HEK293 (cell line): ENCODE results near the gene ACTL6A.

ENCODE experiments used
- CTCF ChIA-PET: fragments of 350-600 bp; formaldehyde crosslinking; extraction: SDS; loops from one replicate; lab custom pipeline; 2021; ENCODE audit warnings: antibody characterized with exemption; lab: Yijun Ruan, JAX
- POLR2A ChIA-PET: fragments of 300-600 bp; formaldehyde crosslinking; extraction: SDS; loops from one replicate; lab custom pipeline; 2020; ENCODE audit warnings: antibody characterized with exemption, inconsistent platforms; lab: Yijun Ruan, JAX
- H3K27ac ChIP-seq: fragments of 200-500 bp; sonication (Bioruptor generic); 2 replicates; pipeline ENCODE4 v1.5.1; 2014; ENCODE audit warnings: low read depth, low read length, control low read depth, inconsistent platforms; ENCODE audit errors: extremely low read depth
- H3K36me3 ChIP-seq, 2 experiments: fragments of 200-500 bp in 1 of 2; sonication (Bioruptor generic) in 1 of 2; 1 replicate in 1 of 2; 2 replicates in 1 of 2; pipeline ENCODE4 v1.5.1; 2014 to 2017; ENCODE audit warnings: inconsistent platforms in 2 of 2, low read length in 2 of 2; ENCODE audit not compliant: control insufficient read depth in 2 of 2, insufficient read depth in 1 of 2
- H3K4me1 ChIP-seq: fragments of 200-500 bp; sonication (Bioruptor generic); 2 replicates; pipeline ENCODE4 v1.5.1; 2014; ENCODE audit warnings: mild to moderate bottlenecking, low read length, inconsistent platforms; ENCODE audit not compliant: control insufficient read depth, insufficient read depth
- H3K4me3 ChIP-seq: 2 replicates; pipeline ENCODE4 v1.5.1; 2011; ENCODE audit warnings: low read depth, mild to moderate bottlenecking, control low read depth, low read length, moderate library complexity
- H3K9me3 ChIP-seq: fragments of 200-500 bp; sonication (Bioruptor generic); 2 replicates; pipeline ENCODE4 v1.5.1; 2014; ENCODE audit warnings: low read depth, low read length, inconsistent platforms; ENCODE audit not compliant: control insufficient read depth, insufficient read depth
- KLF10 ChIP-seq: fragments of 450-650 bp; IDR thresholded peaks from 2 replicates; pipeline ENCODE4 v1.5.1; 2018; ENCODE audit warnings: missing biosample characterization, mild to moderate bottlenecking, missing genetic modification characterization
- SCRT2 ChIP-seq: fragments of 450-650 bp; formaldehyde crosslinking; IDR thresholded peaks from 2 replicates; pipeline ENCODE4 v1.5.1; 2016; ENCODE audit warnings: missing biosample characterization, missing genetic modification characterization
- WT1 ChIP-seq: fragments of 450-650 bp; formaldehyde crosslinking; IDR thresholded peaks from 2 replicates; pipeline ENCODE4 v1.5.1; 2016; ENCODE audit warnings: missing biosample characterization, missing genetic modification characterization
- ZBTB48 ChIP-seq: fragments of 450-650 bp; formaldehyde crosslinking; IDR thresholded peaks from 2 replicates; pipeline ENCODE4 v1.5.1; 2016; ENCODE audit warnings: missing biosample characterization, missing genetic modification characterization
- ZBTB7A ChIP-seq: fragments of 450-650 bp; formaldehyde crosslinking; IDR thresholded peaks from 2 replicates; pipeline ENCODE4 v1.5.1; 2016; ENCODE audit warnings: low read depth, missing biosample characterization, missing genetic modification characterization
- ZNF146 ChIP-seq: fragments of 450-650 bp; formaldehyde crosslinking; IDR thresholded peaks from 2 replicates; pipeline ENCODE4 v1.5.1; 2016; ENCODE audit warnings: missing biosample characterization, missing genetic modification characterization
- ZNF16 ChIP-seq: fragments of 450-650 bp; formaldehyde crosslinking; IDR thresholded peaks from 2 replicates; pipeline ENCODE4 v1.5.1; 2016; ENCODE audit warnings: low read depth, missing biosample characterization, missing genetic modification characterization
- ZNF211 ChIP-seq: fragments of 450-650 bp; formaldehyde crosslinking; IDR thresholded peaks from 2 replicates; pipeline ENCODE4 v1.5.1; 2016; ENCODE audit warnings: low read depth, missing biosample characterization, missing genetic modification characterization
- ZNF366 ChIP-seq: fragments of 450-650 bp; formaldehyde crosslinking; conservative IDR thresholded peaks from 2 replicates; pipeline ENCODE4 v1.5.1; 2016; ENCODE audit warnings: missing biosample characterization, missing genetic modification characterization
- ZNF544 ChIP-seq: fragments of 450-650 bp; formaldehyde crosslinking; IDR thresholded peaks from 2 replicates; pipeline ENCODE4 v1.5.0; 2017; ENCODE audit warnings: missing biosample characterization, missing genetic modification characterization
- ZNF596 ChIP-seq: fragments of 450-650 bp; IDR thresholded peaks from 2 replicates; pipeline ENCODE4 v1.5.0; 2018; ENCODE audit warnings: missing biosample characterization, mild to moderate bottlenecking, missing genetic modification characterization, moderate library complexity
- ZNF600 ChIP-seq: fragments of 450-650 bp; formaldehyde crosslinking; IDR thresholded peaks from 2 replicates; pipeline ENCODE4 v1.5.1; 2016; ENCODE audit warnings: missing biosample characterization, missing genetic modification characterization
- ZNF654 ChIP-seq: fragments of 450-650 bp; formaldehyde crosslinking; IDR thresholded peaks from 2 replicates; pipeline ENCODE4 v1.5.1; 2016; ENCODE audit warnings: low read depth, missing biosample characterization, missing genetic modification characterization
- ZNF658 ChIP-seq: fragments of 450-650 bp; formaldehyde crosslinking; IDR thresholded peaks from 2 replicates; pipeline ENCODE4; 2016; ENCODE audit warnings: missing biosample characterization, missing genetic modification characterization
- ZNF677 ChIP-seq: fragments of 450-650 bp; IDR thresholded peaks from 2 replicates; pipeline ENCODE4 v1.5.0; 2018; ENCODE audit warnings: missing biosample characterization, mild to moderate bottlenecking, missing genetic modification characterization, moderate library complexity
- ZNF776 ChIP-seq: fragments of 450-650 bp; formaldehyde crosslinking; IDR thresholded peaks from 2 replicates; pipeline ENCODE4 v1.5.0; 2017; ENCODE audit warnings: missing biosample characterization, missing genetic modification characterization, borderline replicate concordance
- ZNF777 ChIP-seq: fragments of 450-650 bp; formaldehyde crosslinking; IDR thresholded peaks from 2 replicates; pipeline ENCODE4 v1.5.1; 2017; ENCODE audit warnings: missing biosample characterization, missing genetic modification characterization, borderline replicate concordance
- ZNF830 ChIP-seq: fragments of 450-650 bp; IDR thresholded peaks from 2 replicates; pipeline ENCODE4 v1.5.0; 2018; ENCODE audit warnings: missing biosample characterization, missing genetic modification characterization, low read depth, mild to moderate bottlenecking, moderate library complexity
- ZSCAN16 ChIP-seq: fragments of 450-650 bp; formaldehyde crosslinking; IDR thresholded peaks from 2 replicates; pipeline ENCODE4 v1.5.1; 2016; ENCODE audit warnings: missing biosample characterization, missing genetic modification characterization
- TF ChIP-seq, protein P1 (sequence below): fragments of 450-650 bp; formaldehyde crosslinking; IDR thresholded peaks from 2 replicates; pipeline ENCODE4 v1.5.1; 2016; ENCODE audit warnings: missing biosample characterization, missing genetic modification characterization
- TF ChIP-seq, protein P2 (sequence below): fragments of 450-650 bp; formaldehyde crosslinking; IDR thresholded peaks from 2 replicates; pipeline ENCODE4 v1.5.1; 2016; ENCODE audit warnings: missing biosample characterization, missing genetic modification characterization, low read depth
- TF ChIP-seq, protein P3 (sequence below): fragments of 450-650 bp; formaldehyde crosslinking; IDR thresholded peaks from 2 replicates; pipeline ENCODE4 v1.5.1; 2017; ENCODE audit warnings: missing biosample characterization, mild to moderate bottlenecking, missing genetic modification characterization, moderate library complexity
- TF ChIP-seq, protein P4 (sequence below): fragments of 450-650 bp; formaldehyde crosslinking; IDR thresholded peaks from 2 replicates; pipeline ENCODE4 v1.5.1; 2016; ENCODE audit warnings: missing biosample characterization, missing genetic modification characterization

The ACTL6A gene

DNA sequence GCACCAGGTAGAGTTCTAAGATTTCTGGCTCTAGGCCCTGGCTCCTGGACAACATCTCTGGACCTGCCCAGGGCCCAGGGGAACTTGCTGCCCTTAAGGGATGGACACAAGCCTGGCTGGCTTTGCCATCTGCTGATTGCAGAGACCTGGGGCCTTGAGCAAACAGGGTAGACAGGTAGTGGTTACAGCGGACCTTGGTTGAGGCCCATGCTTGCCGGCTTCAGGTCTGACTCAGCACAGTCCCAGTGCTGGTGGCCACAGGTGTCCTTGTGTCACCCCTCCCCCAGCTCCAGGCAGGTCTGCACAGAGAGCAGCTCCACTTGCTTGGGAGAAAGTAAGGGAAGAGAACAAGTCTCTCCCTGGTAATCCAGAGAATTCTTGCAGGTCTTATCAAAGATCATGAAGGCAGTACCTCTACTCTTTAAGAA is 15.9 kb upstream of the ACTL6A start (continued):
- TF ChIP-seq ZNF596 (no peak), SCRT2 (tag by site-specific recombination) (peak; percentile 58)

DNA sequence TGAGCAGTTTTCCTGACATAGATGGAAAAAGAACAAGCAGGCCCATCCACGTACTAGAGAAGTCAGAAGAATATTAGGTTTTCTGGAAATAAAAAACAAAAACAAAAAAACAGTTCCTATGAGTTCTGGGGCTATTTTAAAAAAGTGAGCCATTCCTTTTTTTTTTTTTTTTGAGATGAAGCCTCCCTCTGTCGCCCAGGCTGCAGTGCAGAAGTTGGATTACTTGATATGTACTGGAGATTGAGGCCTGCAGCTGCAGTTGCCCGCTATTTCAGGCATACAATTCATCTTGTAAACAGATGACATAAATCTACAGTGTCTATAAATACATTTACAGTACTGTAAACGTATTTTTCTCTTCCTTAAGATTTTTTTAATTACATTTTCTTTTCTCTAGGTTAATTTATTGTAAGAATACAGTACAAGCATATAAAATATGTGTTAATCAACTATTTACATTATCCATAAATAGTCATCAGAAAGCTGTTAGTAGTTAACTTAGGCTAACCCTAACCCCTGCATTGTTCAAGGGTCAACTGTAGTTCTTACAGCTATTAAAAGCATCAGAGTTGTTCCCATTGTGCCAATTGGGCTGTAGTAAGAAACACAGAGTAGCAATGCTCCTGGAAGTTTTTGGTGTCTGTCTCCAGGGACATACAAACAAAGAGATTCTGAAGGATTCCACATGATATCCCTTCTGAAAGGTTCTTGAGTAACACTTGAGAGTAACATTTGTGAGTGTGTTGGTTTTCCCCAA is 11.2 kb upstream of the ACTL6A start:
- POLR2A ChIA-PET, result interaction anchor here (0.7 to 1.4 kb wide), 2 partner anchors 11 to 143 kb away, joined by 3 to 4 read pairs; partner anchors contain the start of gene ACTL6A
- Histone ChIP-seq H3K4me3 (no peak overlapping the region), H3K4me1 (no peaks in the 10 kb centered on the region), H3K9me3 (no peaks in the 10 kb centered on the region), H3K27ac (no peak overlapping the region), H3K36me3 (no peaks in the 10 kb centered on the region)
- CTCF ChIA-PET, result interaction anchor here (0.7 to 1.1 kb wide), 2 partner anchors 135 to 1319 kb away, joined by 3 to 6 read pairs; no protein-coding TSS in a partner anchor
- TF ChIP-seq ZNF16 (tag by site-specific recombination) (no peak), ZNF544 (tag by site-specific recombination) (no peak), KLF10 (no peak), ZBTB7A (no peak), ZNF830 (no peak), ZBTB48 (tag by site-specific recombination) (no peak), ZSCAN16 (tag by site-specific recombination) (no peak), ZNF658 (no peak), WT1 (no peak)
- TF ChIP-seq, protein P1, sequence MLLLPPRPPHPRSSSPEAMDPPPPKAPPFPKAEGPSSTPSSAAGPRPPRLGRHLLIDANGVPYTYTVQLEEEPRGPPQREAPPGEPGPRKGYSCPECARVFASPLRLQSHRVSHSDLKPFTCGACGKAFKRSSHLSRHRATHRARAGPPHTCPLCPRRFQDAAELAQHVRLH, result no peak
- TF ChIP-seq, protein P2, sequence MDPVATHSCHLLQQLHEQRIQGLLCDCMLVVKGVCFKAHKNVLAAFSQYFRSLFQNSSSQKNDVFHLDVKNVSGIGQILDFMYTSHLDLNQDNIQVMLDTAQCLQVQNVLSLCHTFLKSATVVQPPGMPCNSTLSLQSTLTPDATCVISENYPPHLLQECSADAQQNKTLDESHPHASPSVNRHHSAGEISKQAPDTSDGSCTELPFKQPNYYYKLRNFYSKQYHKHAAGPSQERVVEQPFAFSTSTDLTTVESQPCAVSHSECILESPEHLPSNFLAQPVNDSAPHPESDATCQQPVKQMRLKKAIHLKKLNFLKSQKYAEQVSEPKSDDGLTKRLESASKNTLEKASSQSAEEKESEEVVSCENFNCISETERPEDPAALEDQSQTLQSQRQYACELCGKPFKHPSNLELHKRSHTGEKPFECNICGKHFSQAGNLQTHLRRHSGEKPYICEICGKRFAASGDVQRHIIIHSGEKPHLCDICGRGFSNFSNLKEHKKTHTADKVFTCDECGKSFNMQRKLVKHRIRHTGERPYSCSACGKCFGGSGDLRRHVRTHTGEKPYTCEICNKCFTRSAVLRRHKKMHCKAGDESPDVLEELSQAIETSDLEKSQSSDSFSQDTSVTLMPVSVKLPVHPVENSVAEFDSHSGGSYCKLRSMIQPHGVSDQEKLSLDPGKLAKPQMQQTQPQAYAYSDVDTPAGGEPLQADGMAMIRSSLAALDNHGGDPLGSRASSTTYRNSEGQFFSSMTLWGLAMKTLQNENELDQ, result no peak

DNA sequence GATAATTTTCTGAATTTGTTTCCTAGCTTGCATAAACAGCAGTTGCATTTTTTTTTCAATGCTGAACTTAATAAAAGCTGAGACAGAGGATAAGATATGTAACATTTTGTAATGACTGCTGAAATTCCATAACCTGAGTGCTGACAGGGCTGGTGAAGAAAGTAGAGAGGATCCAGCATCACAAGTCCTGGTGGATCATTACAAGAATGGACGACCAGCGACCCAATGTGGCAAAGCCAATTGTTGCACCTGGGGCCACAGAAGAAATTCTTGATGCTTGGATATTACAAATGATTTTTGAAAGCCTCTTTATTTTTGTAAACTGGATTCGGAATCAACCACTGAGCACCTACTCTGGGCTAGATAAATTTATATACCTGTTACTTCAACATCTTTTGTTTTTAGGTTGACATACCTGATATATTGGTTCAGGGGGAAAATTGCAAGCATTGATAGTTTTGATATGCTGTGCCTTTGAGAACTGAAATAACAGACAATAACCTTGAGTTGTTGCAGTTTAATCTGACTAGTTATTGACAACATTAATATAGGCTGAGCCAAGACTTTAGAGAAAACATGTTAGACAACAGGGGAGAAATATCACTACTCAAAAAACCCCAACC is 3.9 kb upstream of the ACTL6A start:
- Histone ChIP-seq H3K4me1 (no peaks in the 10 kb centered on the region), H3K9me3 (no peaks in the 10 kb centered on the region)
- TF ChIP-seq ZNF677, result no peak
- peak; percentile 71 for TF ChIP-seq ZNF654 (tag by site-specific recombination)
- TF ChIP-seq ZNF600 (tag by site-specific recombination), result peak; percentile 66; the same call in 1 of the 2 replicates
- TF ChIP-seq, all 188 proteins: peak for 2
- POLR2A ChIA-PET, result no interaction called here
- no peak overlapping the region for H3K4me3 ChIP-seq
- H3K27ac ChIP-seq, result no peak overlapping the region
- H3K36me3 ChIP-seq, result no peaks in the 10 kb centered on the region
- CTCF ChIA-PET, result interaction anchor here (0.6 to 1.6 kb wide), 5 partner anchors 26 to 236 kb away, joined by 3 to 4 read pairs (median 4); partner anchors contain the start of genes GNB4 and ZNF639

DNA sequence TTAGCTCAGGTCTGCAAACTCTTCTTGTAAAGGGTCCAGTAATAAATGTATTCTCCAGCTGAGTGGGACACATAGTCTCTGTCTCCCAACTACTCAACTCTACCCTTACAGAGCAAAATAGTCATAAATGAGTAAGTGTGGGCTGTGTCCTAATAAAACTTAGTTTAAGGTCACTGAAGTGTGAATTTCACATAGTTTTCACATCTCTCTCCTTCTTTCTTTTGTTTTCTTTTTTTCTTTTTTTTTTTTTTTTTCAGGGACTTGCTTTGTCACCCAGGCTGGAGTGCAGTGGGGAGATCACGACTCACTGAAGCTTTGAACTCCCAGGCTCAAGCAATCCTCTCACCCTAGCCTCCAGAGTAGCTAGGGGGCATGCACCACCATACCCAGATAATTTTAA is 1.9 kb upstream of the ACTL6A start:
- Histone ChIP-seq H3K27ac (no peak overlapping the region), H3K4me1 (no peaks in the 10 kb centered on the region), H3K4me3 (no peak overlapping the region), H3K36me3 (no peaks in the 10 kb centered on the region), H3K9me3 (no peaks in the 10 kb centered on the region)
- ChIA-PET POLR2A (interaction anchor here (0.7 kb wide), 1 partner anchor 413 kb away, joined by 3 read pairs; no protein-coding TSS in a partner anchor), CTCF (interaction anchor here (0.9 to 1.1 kb wide), 2 partner anchors 89 to 545 kb away, joined by 4 to 5 read pairs; no protein-coding TSS in a partner anchor)
- TF ChIP-seq ZNF366 (tag by site-specific recombination) (no peak), ZNF777 (tag by site-specific recombination) (no peak), ZNF776 (tag by site-specific recombination) (no peak), ZNF654 (tag by site-specific recombination) (no peak), ZNF146 (no peak), ZNF211 (tag by site-specific recombination) (no peak)
- TF ChIP-seq, protein P3, sequence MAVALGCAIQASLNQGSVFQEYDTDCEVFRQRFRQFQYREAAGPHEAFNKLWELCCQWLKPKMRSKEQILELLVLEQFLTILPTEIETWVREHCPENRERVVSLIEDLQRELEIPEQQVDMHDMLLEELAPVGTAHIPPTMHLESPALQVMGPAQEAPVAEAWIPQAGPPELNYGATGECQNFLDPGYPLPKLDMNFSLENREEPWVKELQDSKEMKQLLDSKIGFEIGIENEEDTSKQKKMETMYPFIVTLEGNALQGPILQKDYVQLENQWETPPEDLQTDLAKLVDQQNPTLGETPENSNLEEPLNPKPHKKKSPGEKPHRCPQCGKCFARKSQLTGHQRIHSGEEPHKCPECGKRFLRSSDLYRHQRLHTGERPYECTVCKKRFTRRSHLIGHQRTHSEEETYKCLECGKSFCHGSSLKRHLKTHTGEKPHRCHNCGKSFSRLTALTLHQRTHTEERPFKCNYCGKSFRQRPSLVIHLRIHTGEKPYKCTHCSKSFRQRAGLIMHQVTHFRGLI (tag by site-specific recombination), result no peak
- TF ChIP-seq, protein P4, sequence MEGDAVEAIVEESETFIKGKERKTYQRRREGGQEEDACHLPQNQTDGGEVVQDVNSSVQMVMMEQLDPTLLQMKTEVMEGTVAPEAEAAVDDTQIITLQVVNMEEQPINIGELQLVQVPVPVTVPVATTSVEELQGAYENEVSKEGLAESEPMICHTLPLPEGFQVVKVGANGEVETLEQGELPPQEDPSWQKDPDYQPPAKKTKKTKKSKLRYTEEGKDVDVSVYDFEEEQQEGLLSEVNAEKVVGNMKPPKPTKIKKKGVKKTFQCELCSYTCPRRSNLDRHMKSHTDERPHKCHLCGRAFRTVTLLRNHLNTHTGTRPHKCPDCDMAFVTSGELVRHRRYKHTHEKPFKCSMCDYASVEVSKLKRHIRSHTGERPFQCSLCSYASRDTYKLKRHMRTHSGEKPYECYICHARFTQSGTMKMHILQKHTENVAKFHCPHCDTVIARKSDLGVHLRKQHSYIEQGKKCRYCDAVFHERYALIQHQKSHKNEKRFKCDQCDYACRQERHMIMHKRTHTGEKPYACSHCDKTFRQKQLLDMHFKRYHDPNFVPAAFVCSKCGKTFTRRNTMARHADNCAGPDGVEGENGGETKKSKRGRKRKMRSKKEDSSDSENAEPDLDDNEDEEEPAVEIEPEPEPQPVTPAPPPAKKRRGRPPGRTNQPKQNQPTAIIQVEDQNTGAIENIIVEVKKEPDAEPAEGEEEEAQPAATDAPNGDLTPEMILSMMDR (tag by site-specific recombination), result no peak
